A673 (cell line): Measurements from ENCODE around the gene DDIAS. TPM values are rescaled to one million over a fixed set of nuclear protein-coding genes. Genes with fewer than 3 reads are reported as not detected.

ENCODE experiments used
- BruUV-seq: library from RNA; stranded (reverse); fragments of 400-500 nt; replicated peaks from 2 replicates; lab custom pipeline; 2021; lab: Mats Ljungman, UMichigan
- CTCF ChIA-PET: fragments of 300-600 bp; sonication (Branson Sonifier 250); formaldehyde crosslinking; loops from one replicate; lab custom pipeline; 2022; ENCODE audit warnings: antibody characterized with exemption; lab: Charles Lee
- POLR2A ChIA-PET: fragments of 300-600 bp; sonication (Branson Sonifier 250); formaldehyde crosslinking; loops from one replicate; lab custom pipeline; 2022; ENCODE audit warnings: antibody characterized with exemption; ENCODE audit not compliant: low non-redundant PET; lab: Charles Lee
- DNase-seq: peaks from one replicate; pipeline ENCODE4 v3.0.0-alpha.2; 2015; ENCODE audit warnings: low spot score
- H3K27ac ChIP-seq: fragments of 200-600 bp; sonication (generic); 2 replicates; pipeline ENCODE4 v1.5.1; 2016; ENCODE audit warnings: mixed run types, low read depth, mild to moderate bottlenecking, mixed read lengths, antibody characterized with exemption, low read length; ENCODE audit not compliant: poor library complexity, severe bottlenecking
- H3K27me3 ChIP-seq: fragments of 200-600 bp; sonication (generic); replicated peaks from 2 replicates; pipeline ENCODE4 v1.6.1; 2017; ENCODE audit warnings: mixed run types, low read depth, mild to moderate bottlenecking, mixed read lengths, antibody characterized with exemption, low read length; ENCODE audit not compliant: insufficient read depth, poor library complexity
- H3K36me3 ChIP-seq: fragments of 200-600 bp; sonication (generic); 2 replicates; pipeline ENCODE4 v1.6.1; 2016; ENCODE audit warnings: mixed run types, mild to moderate bottlenecking, mixed read lengths, antibody characterized with exemption, low read length; ENCODE audit not compliant: insufficient read depth, poor library complexity, severe bottlenecking
- H3K4me1 ChIP-seq: fragments of 200-600 bp; sonication (generic); 2 replicates; pipeline ENCODE4 v1.6.1; 2017; ENCODE audit warnings: mixed run types, mild to moderate bottlenecking, mixed read lengths, antibody characterized with exemption, low read length; ENCODE audit not compliant: insufficient read depth, poor library complexity, severe bottlenecking
- H3K4me3 ChIP-seq: fragments of 200-600 bp; sonication (generic); 2 replicates; pipeline ENCODE4 v1.5.1; 2016; ENCODE audit warnings: low read depth, mixed run types, mild to moderate bottlenecking, mixed read lengths, low read length; ENCODE audit not compliant: poor library complexity, severe bottlenecking
- H3K9me3 ChIP-seq: fragments of 200-600 bp; sonication (generic); 2 replicates; pipeline ENCODE4 v1.6.1; 2016; ENCODE audit warnings: mixed run types, low read depth, mild to moderate bottlenecking, mixed read lengths, antibody characterized with exemption, low read length; ENCODE audit not compliant: poor library complexity, severe bottlenecking
- CTCF ChIP-seq: fragments of 300-800, 200-600 bp; sonication (generic); conservative IDR thresholded peaks from 2 replicates; pipeline ENCODE4 v1.5.1; 2017; ENCODE audit warnings: low read depth, mild to moderate bottlenecking, antibody characterized with exemption, low read length, moderate library complexity, mixed read lengths
- EZH2 ChIP-seq: fragments of 200-600 bp; sonication (generic); IDR thresholded peaks from 2 replicates; pipeline ENCODE4 v1.6.1; 2017; ENCODE audit warnings: borderline replicate concordance, low read depth, mild to moderate bottlenecking, mixed read lengths, antibody characterized with exemption, low read length; ENCODE audit not compliant: poor library complexity, severe bottlenecking
- intact Hi-C: fragments of 100-400 bp; cut with micrococcal nuclease; formaldehyde crosslinking; loops from one replicate; pipeline ENCODE4 v1.10.0; 2022; ENCODE audit not compliant: unreplicated experiment
- total RNA-seq: library from RNA; stranded (reverse); gene quantifications from 2 replicates; pipeline ENCODE4 v1.2.3, GENCODE V29; 2021

Gene DDIAS
- total RNA-seq, 1 experiment from 2014 or later = 41.5 TPM

DNA sequence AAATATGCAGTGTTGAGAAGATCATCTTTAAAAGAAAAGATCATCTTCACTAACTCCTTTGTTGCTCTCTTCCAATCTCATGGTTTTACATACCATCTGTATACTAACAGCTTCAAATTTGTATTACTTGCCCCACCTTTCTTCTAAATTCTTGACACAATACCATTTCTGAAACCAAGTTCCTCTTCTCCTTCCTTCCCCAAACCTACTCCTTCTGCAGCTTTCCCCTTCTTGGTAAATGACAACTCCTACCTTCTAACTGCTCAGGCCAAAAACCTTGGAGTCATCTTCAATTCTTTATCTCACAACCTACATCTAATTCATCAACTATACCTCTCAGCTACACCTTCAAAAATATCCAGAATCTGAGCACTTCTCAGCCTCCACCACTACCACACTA, 10.6 kb upstream of the DDIAS start:
- no peaks in the 10 kb centered on the region for H3K9me3 ChIP-seq
- peaks cover 4% of the 10 kb centered on the region for H3K4me1 ChIP-seq
- no TSS peak for BruUV-seq
- TF ChIP-seq CTCF (no peak), EZH2 (no peak)
- H3K36me3 ChIP-seq = no peaks in the 10 kb centered on the region
- ChIA-PET CTCF (no interaction called here), POLR2A (no interaction called here)
- intact Hi-C loops = no loop called here
- no peaks in the 10 kb centered on the region for H3K27me3 ChIP-seq
- H3K27ac ChIP-seq = no peak overlapping the region
- H3K4me3 ChIP-seq = no peak overlapping the region
- no peak for DNase-seq

DNA sequence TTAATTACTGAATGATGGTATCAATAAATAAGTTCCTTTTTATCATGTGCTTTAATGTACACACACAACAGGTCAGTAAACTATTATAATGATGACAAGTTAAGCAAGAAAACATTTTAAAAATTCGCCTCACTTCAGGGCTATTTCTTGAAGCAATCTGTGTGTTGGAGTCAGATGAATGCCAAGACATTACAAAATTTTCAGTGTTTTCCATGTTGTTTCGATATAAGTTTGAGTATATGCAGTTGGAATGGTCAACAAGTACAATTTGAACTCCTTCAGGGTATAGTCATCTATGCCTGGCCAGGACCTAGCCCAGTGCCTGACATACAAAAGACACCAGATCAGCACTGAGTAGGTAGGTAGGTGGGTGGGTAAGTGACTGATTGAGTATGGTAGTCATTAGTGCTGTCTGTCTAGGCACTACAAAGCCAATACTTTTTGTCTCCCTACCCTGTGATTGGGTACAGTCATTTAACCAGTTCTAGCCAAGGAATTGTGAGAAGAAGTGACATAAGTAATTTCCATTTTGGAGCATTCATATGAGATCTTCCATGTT, 8.8 kb upstream of the DDIAS start:
- CTCF ChIA-PET = no interaction called here
- TF ChIP-seq CTCF (no peak), EZH2 (no peak)
- POLR2A ChIA-PET = no interaction called here

DNA sequence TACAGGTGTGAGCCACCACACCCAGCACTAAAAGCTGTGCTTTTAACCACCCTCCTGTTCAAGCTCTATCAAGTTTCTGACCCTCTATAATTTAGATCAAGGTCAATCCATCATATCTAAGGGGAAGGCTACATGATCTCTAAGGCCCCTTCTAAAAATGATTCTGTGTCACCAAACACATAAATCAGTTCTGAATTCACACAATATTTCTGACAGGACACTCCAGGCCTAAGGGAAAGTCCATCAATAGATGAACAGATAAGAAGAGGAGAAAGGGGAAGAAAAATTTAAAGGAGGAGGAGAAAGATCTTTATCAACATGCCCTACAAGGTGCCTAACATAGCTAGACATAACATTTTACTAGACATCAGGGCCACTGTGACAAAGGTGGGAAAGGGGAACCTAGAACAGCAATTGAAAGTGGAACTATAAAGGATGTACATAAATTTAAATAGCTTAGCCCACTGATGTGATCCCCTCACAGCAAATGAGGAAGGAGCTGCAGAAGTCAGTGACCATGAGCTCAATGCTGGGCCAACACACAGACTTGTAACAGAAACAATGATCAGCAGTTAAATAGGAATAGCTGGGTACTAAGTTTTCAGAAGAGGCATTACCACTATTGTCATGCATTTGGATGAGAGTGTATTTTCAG, 6.0 kb upstream of the DDIAS start:
- H3K27ac ChIP-seq = no peak overlapping the region
- no peaks in the 10 kb centered on the region for H3K27me3 ChIP-seq
- CTCF ChIA-PET = no interaction called here
- no peaks in the 10 kb centered on the region for H3K36me3 ChIP-seq
- no peak overlapping the region for H3K4me3 ChIP-seq
- intact Hi-C loops = no loop called here
- H3K4me1 ChIP-seq = peaks cover 9% of the 10 kb centered on the region
- no TSS peak for BruUV-seq
- no peak for DNase-seq
- no peak for TF ChIP-seq EZH2
- TF ChIP-seq CTCF = no peak
- no peaks in the 10 kb centered on the region for H3K9me3 ChIP-seq
- POLR2A ChIA-PET = no interaction called here

More for the DNA sequence above, 8.8 kb upstream of the DDIAS start:
- H3K27me3 ChIP-seq = no peaks in the 10 kb centered on the region
- H3K27ac ChIP-seq = no peak overlapping the region
- no peak for DNase-seq
- H3K4me1 ChIP-seq = peaks cover 4% of the 10 kb centered on the region
- H3K4me3 ChIP-seq = no peak overlapping the region
- intact Hi-C loops = no loop called here
- BruUV-seq = no TSS peak
- H3K36me3 ChIP-seq = no peaks in the 10 kb centered on the region
- no peaks in the 10 kb centered on the region for H3K9me3 ChIP-seq
